Common myeloid progenitor, CD34-positive (primary cell): Measurements from ENCODE around the gene SLC1A1.
A peak's percentile ranks its signal among the peaks of the same experiment; 100 is the strongest.

ENCODE experiments used
- CTCF ChIA-PET: fragments of 350-600 bp; sonication (Branson Sonifier 250); formaldehyde crosslinking; loops from one replicate; lab custom pipeline; 2021; ENCODE audit warnings: antibody characterized with exemption; lab: Charles Lee
- POLR2A ChIA-PET: fragments of 350-600 bp; sonication (Branson Sonifier 250); formaldehyde crosslinking; loops from one replicate; lab custom pipeline; 2021; ENCODE audit warnings: antibody characterized with exemption; lab: Charles Lee
- DNase-seq, 3 donors: peaks; one replicate each; pipeline versions ENCODE4 v3.0.0 to v3.0.0-alpha.2; 2013
- H3K27ac ChIP-seq, 2 experiments: 1 replicate in 1 of 2; 2 replicates in 1 of 2; pipeline ENCODE4 v1.7.0; 2013; ENCODE audit warnings: inconsistent platforms in 2 of 2, low read length in 2 of 2, mild to moderate bottlenecking in 2 of 2, low read depth in 1 of 2, moderate library complexity in 1 of 2; ENCODE audit not compliant: severe bottlenecking in 2 of 2, insufficient read depth in 1 of 2, poor library complexity in 1 of 2
- H3K27me3 ChIP-seq, 5 experiments: replicated peaks in 2 of 5; 1 replicate in 3 of 5; 2 replicates in 2 of 5; pipeline versions ENCODE4 v1.6.1 to v1.7.0; 2013; ENCODE audit warnings: low read length in 4 of 5, mild to moderate bottlenecking in 2 of 5, moderate library complexity in 2 of 5, inconsistent platforms in 1 of 5; ENCODE audit not compliant: insufficient read depth in 5 of 5, control insufficient read depth in 4 of 5
- H3K36me3 ChIP-seq, 4 experiments: 1 replicate in 2 of 4; 2 replicates in 2 of 4; pipeline versions ENCODE4 v1.6.1 to v1.7.0; 2013; ENCODE audit warnings: low read length in 3 of 4, control low read depth in 1 of 4, mild to moderate bottlenecking in 1 of 4; ENCODE audit not compliant: control insufficient read depth in 4 of 4, insufficient read depth in 4 of 4
- H3K4me1 ChIP-seq, 4 experiments: 1 replicate in 3 of 4; 2 replicates in 1 of 4; pipeline versions ENCODE4 v1.6.1 to v1.7.1; 2013; ENCODE audit warnings: low read length in 3 of 4, mild to moderate bottlenecking in 3 of 4, control low read depth in 1 of 4, inconsistent platforms in 1 of 4, moderate library complexity in 1 of 4; ENCODE audit not compliant: control insufficient read depth in 4 of 4, insufficient read depth in 4 of 4; ENCODE audit errors: control extremely low read depth in 1 of 4
- H3K4me3 ChIP-seq, 7 experiments: 1 replicate in 4 of 7; 2 replicates in 3 of 7; pipeline versions ENCODE4 v1.5.1 to v1.7.0; 2013; ENCODE audit warnings: mild to moderate bottlenecking in 7 of 7, low read length in 6 of 7, moderate library complexity in 6 of 7, inconsistent platforms in 2 of 7, low read depth in 2 of 7, control low read depth in 1 of 7; ENCODE audit not compliant: insufficient read depth in 4 of 7, control insufficient read depth in 1 of 7; ENCODE audit errors: extremely low read depth in 1 of 7
- H3K9me3 ChIP-seq, 5 experiments: 1 replicate in 4 of 5; 2 replicates in 1 of 5; pipeline versions ENCODE4 v1.6.1 to v1.7.1; 2013; ENCODE audit warnings: low read length in 4 of 5, mild to moderate bottlenecking in 2 of 5, inconsistent platforms in 1 of 5, low read depth in 1 of 5, moderate library complexity in 1 of 5; ENCODE audit not compliant: control insufficient read depth in 4 of 5, insufficient read depth in 2 of 5; ENCODE audit errors: control extremely low read depth in 1 of 5
- WGBS: methylation state at CpG from one replicate; pipeline ENCODE4 v1.1.5; 2013; ENCODE audit not compliant: insufficient coverage; 5-methylcytosine and 5-hydroxymethylcytosine counted together

The SLC1A1 gene

GRCh38 chr9:4475301-4475700, 15.0 kb upstream of the SLC1A1 start:
- Histone ChIP-seq H3K36me3 (no peaks in the 10 kb centered on the region), H3K4me3 (no peak overlapping the region), H3K27me3 (no peaks in the 10 kb centered on the region), H3K9me3 (no peaks in the 10 kb centered on the region), H3K4me1 (no peaks in the 10 kb centered on the region), H3K27ac (no peak overlapping the region)
- no peak for DNase-seq
- WGBS: no CpG with 5 or more reads among the region's 1 CpG
- POLR2A ChIA-PET: no interaction called here
- CTCF ChIA-PET: no interaction called here

- H3K36me3 ChIP-seq: no peaks in the 10 kb centered on the region
- H3K9me3 ChIP-seq: no peaks in the 10 kb centered on the region
- 0% methylated on average over 2 of the region's 2 CpGs for WGBS
- peak in 2 of 3 donors; percentile 27 to 32 for DNase-seq
- peaks cover 0 to 15% (median 14%) of the 10 kb centered on the region in 4 experiments for H3K4me1 ChIP-seq
- POLR2A ChIA-PET: no interaction called here
- no peak overlapping the region for H3K27ac ChIP-seq
- CTCF ChIA-PET: no interaction called here
- no peak overlapping the region for H3K4me3 ChIP-seq
- peaks cover 3 to 37% (median 16%) of the 10 kb centered on the region in 5 experiments for H3K27me3 ChIP-seq
These were observed 4.1 kb upstream of the SLC1A1 start for GRCh38 chr9:4486176-4486575.

GRCh38 chr9:4489562-4489918, 728 bp upstream of the SLC1A1 start:
- H3K9me3 ChIP-seq: no peaks in the 10 kb centered on the region
- CTCF ChIA-PET: no interaction called here
- DNase-seq: no peak
- peaks cover 0 to 17% (median 15%) of the 10 kb centered on the region in 4 experiments for H3K4me1 ChIP-seq
- H3K4me3 ChIP-seq: peak overlapping the region in 5 of 7 experiments; percentile 51 to 70 (median 68)
- WGBS: 6% methylated on average over 7 of the region's 8 CpGs
- no peak overlapping the region for H3K27ac ChIP-seq
- H3K36me3 ChIP-seq: no peaks in the 10 kb centered on the region
- POLR2A ChIA-PET: no interaction called here
- H3K27me3 ChIP-seq: peaks cover 7 to 66% (median 35%) of the 10 kb centered on the region in 5 experiments

GRCh38 chr9:4490705-4491625, 697 bp downstream of the SLC1A1 start:
- Histone ChIP-seq H3K4me1 (peaks cover 0 to 17% (median 15%) of the 10 kb centered on the region in 4 experiments), H3K4me3 (peak overlapping the region; percentile 16 to 70 (median 58)), H3K9me3 (no peaks in the 10 kb centered on the region), H3K27ac (no peak overlapping the region), H3K27me3 (peaks cover 7 to 80% (median 35%) of the 10 kb centered on the region in 5 experiments), H3K36me3 (no peaks in the 10 kb centered on the region)
- WGBS: 2% methylated on average over 36 of the region's 52 CpGs
- POLR2A ChIA-PET: no interaction called here
- CTCF ChIA-PET: interaction anchor here (0.9 kb wide), 1 partner anchor 122 kb away, joined by 3 read pairs; no protein-coding TSS in a partner anchor
- peak in 1 of 3 donors; percentile 4 for DNase-seq

- Histone ChIP-seq H3K4me3 (no peak overlapping the region), H3K9me3 (no peaks in the 10 kb centered on the region), H3K4me1 (peaks cover 0 to 17% (median 15%) of the 10 kb centered on the region in 4 experiments), H3K36me3 (no peaks in the 10 kb centered on the region), H3K27ac (no peak overlapping the region), H3K27me3 (peaks cover 7 to 84% (median 35%) of the 10 kb centered on the region in 5 experiments)
- POLR2A ChIA-PET: no interaction called here
- no peak for DNase-seq
- CTCF ChIA-PET: interaction anchor here (0.9 kb wide), 1 partner anchor 121 kb away, joined by 3 read pairs; no protein-coding TSS in a partner anchor
- WGBS: 27% methylated on average over 5 of the region's 7 CpGs
These were observed 1.3 kb downstream of the SLC1A1 start for GRCh38 chr9:4491626-4491975.

GRCh38 chr9:4494332-4494731, 4.1 kb downstream of the SLC1A1 start:
- no CpG with 5 or more reads among the region's 2 CpGs for WGBS
- peaks cover 5 to 78% (median 32%) of the 10 kb centered on the region in 5 experiments for H3K27me3 ChIP-seq
- CTCF ChIA-PET: no interaction called here
- no peak for DNase-seq
- no peak overlapping the region for H3K27ac ChIP-seq
- H3K9me3 ChIP-seq: no peaks in the 10 kb centered on the region
- no peaks in the 10 kb centered on the region for H3K36me3 ChIP-seq
- POLR2A ChIA-PET: no interaction called here
- no peak overlapping the region for H3K4me3 ChIP-seq
- peaks cover 0 to 17% (median 15%) of the 10 kb centered on the region in 4 experiments for H3K4me1 ChIP-seq

- POLR2A ChIA-PET: no interaction called here
- H3K27me3 ChIP-seq: peaks cover 4 to 73% (median 29%) of the 10 kb centered on the region in 5 experiments
These were observed 4.5 kb downstream of the SLC1A1 start for GRCh38 chr9:4494806-4495205.

More at GRCh38 chr9:4494806-4495205, 4.5 kb downstream of the SLC1A1 start:
- H3K36me3 ChIP-seq: no peaks in the 10 kb centered on the region
- H3K27ac ChIP-seq: no peak overlapping the region
- H3K9me3 ChIP-seq: no peaks in the 10 kb centered on the region
- H3K4me1 ChIP-seq: peaks cover 0 to 15% (median 14%) of the 10 kb centered on the region in 4 experiments
- H3K4me3 ChIP-seq: no peak overlapping the region
- DNase-seq: no peak
- CTCF ChIA-PET: no interaction called here
- 98% methylated on average over 7 of the region's 7 CpGs for WGBS
